ENCODE results near the gene CIDEB. TPM values are rescaled to one million over a fixed set of nuclear protein-coding genes. Genes with fewer than 3 reads are reported as not detected.

The CIDEB gene
- total and polyA plus RNA-seq, 8 donors = 6.3 to 15.0 (median 9.6) TPM

GRCh38 chr14:24280797-24281460 lies 26.8 kb downstream of the CIDEB start:
- Histone ChIP-seq H3K4me1 (no peaks in the 10 kb centered on the region), H3K27me3 (no peaks in the 10 kb centered on the region), H3K9me3 (no peaks in the 10 kb centered on the region), H3K4me3 (no peak overlapping the region), H3K36me3 (no peaks in the 10 kb centered on the region), H3K27ac (no peak overlapping the region)
- FAIRE-seq = no peak
- intact Hi-C loops (cut with DNase I) = loop anchor here in 1 of 3 donors (5.0 kb wide), 1 partner anchor 34 kb away; no protein-coding TSS in a partner anchor
- ATAC-seq = peak in 1 of 4 donors; percentile 15
- peak in 1 of 6 donors; percentile 25 for DNase-seq
- no peak for TF ChIP-seq CTCF (IDR thresholded peaks at IDR 0.05)
- WGBS, 2 donors = 88 to 92% methylated on average over 6 of the region's 6 CpGs

GRCh38 chr14:24279301-24280186 lies 28.2 kb downstream of the CIDEB start:
- Histone ChIP-seq H3K9me3 (no peaks in the 10 kb centered on the region), H3K4me3 (no peak overlapping the region), H3K27ac (no peak overlapping the region), H3K27me3 (no peaks in the 10 kb centered on the region), H3K4me1 (peaks cover 0 to 3% (median 0%) of the 10 kb centered on the region in 3 donors), H3K36me3 (no peaks in the 10 kb centered on the region)
- DNase-seq = peak in 2 of 6 donors; percentile 60 to 68
- ATAC-seq = peak; percentile 56 to 70 (median 66)
- 56 to 60% methylated on average over 11 of the region's 11 CpGs for WGBS, 2 donors
- intact Hi-C loops (cut with DNase I) = loop anchor here in 1 of 3 donors (5.0 kb wide), 1 partner anchor 32 kb away; no protein-coding TSS in a partner anchor
- TF ChIP-seq CTCF (IDR thresholded peaks at IDR 0.05) = no peak
- FAIRE-seq = no peak

GRCh38 chr14:24278424-24278823 lies 29.4 kb downstream of the CIDEB start:
- Histone ChIP-seq H3K9me3 (no peaks in the 10 kb centered on the region), H3K4me3 (no peak overlapping the region), H3K27me3 (no peaks in the 10 kb centered on the region), H3K4me1 (peaks cover 5 to 8% (median 6%) of the 10 kb centered on the region in 3 donors), H3K36me3 (no peaks in the 10 kb centered on the region), H3K27ac (no peak overlapping the region)
- DNase-seq (no peak), ATAC-seq (no peak), FAIRE-seq (no peak)
- no peak for TF ChIP-seq CTCF (IDR thresholded peaks at IDR 0.05)
- intact Hi-C loops (cut with DNase I) = no loop called here
- WGBS, 2 donors = 78 to 90% methylated on average over 5 of the region's 5 CpGs

- Histone ChIP-seq H3K36me3 (no peaks in the 10 kb centered on the region), H3K9me3 (no peaks in the 10 kb centered on the region), H3K27ac (peak overlapping the region in 1 of 4 donors; percentile 43), H3K4me1 (peaks cover 11 to 14% (median 11%) of the 10 kb centered on the region in 3 donors), H3K27me3 (no peaks in the 10 kb centered on the region), H3K4me3 (no peak overlapping the region)
- FAIRE-seq (no peak), DNase-seq (peak in 1 of 6 donors; percentile 20), ATAC-seq (no peak)
- no peak for TF ChIP-seq CTCF (IDR thresholded peaks at IDR 0.05)
- 90 to 92% methylated on average over 11 of the region's 11 CpGs for WGBS, 2 donors
- intact Hi-C loops (cut with DNase I) = no loop called here
Measured at GRCh38 chr14:24277606-24278321, 30.0 kb downstream of the CIDEB start.
